Measurements from ENCODE around the gene GBX1. TPM values are rescaled to one million over a fixed set of nuclear protein-coding genes. Genes with fewer than 3 reads are reported as not detected.
A peak's percentile ranks its signal among the peaks of the same experiment; 100 is the strongest.

Gene GBX1
- total RNA-seq, 1 donor from 2014 or later: not detected

GRCh38 chr7:151193203-151193978 lies 25.9 kb upstream of the GBX1 start:
- DNase-seq (ENCODE audit: low spot score): no peak

- DNase-seq (ENCODE audit: low spot score): no peak
These were observed 24.6 kb upstream of the GBX1 start for GRCh38 chr7:151192002-151192539.

- DNase-seq (ENCODE audit: low spot score): no peak
These were observed 24.1 kb upstream of the GBX1 start for GRCh38 chr7:151191544-151191943.

- no peak for DNase-seq (ENCODE audit: low spot score)
These were observed 21.5 kb upstream of the GBX1 start for GRCh38 chr7:151189038-151189437.

- no peak for DNase-seq (ENCODE audit: low spot score)
These were observed 20.7 kb upstream of the GBX1 start for GRCh38 chr7:151188252-151188542.

- DNase-seq (ENCODE audit: low spot score): no peak
These were observed 20.1 kb upstream of the GBX1 start for GRCh38 chr7:151187409-151188251.

- no peak for DNase-seq (ENCODE audit: low spot score)
These were observed 19.3 kb upstream of the GBX1 start, which contains the start of gene ASB10 for GRCh38 chr7:151186640-151187408. TSS of gene ASB10 (minus strand) at chr7:151187250. CDS start at chr7:151187130, 120 bp downstream.

GRCh38 chr7:151185762-151186639 lies 18.5 kb upstream of the GBX1 start:
- no peak for DNase-seq (ENCODE audit: low spot score)

GRCh38 chr7:151181011-151181431 lies 13.5 kb upstream of the GBX1 start:
- DNase-seq (ENCODE audit: low spot score): no peak

- DNase-seq (ENCODE audit: low spot score): no peak
These were observed 12.5 kb upstream of the GBX1 start for GRCh38 chr7:151179946-151180345.

GRCh38 chr7:151179287-151179860 lies 11.9 kb upstream of the GBX1 start:
- DNase-seq (ENCODE audit: low spot score): no peak

GRCh38 chr7:151178831-151179230 lies 11.3 kb upstream of the GBX1 start:
- no peak for DNase-seq (ENCODE audit: low spot score)

GRCh38 chr7:151178236-151178635 lies 10.7 kb upstream of the GBX1 start:
- DNase-seq (ENCODE audit: low spot score): no peak

GRCh38 chr7:151177310-151177709 lies 9.8 kb upstream of the GBX1 start:
- no peak for DNase-seq (ENCODE audit: low spot score)

- no peak for DNase-seq (ENCODE audit: low spot score)
These were observed 8.9 kb upstream of the GBX1 start for GRCh38 chr7:151176401-151176800.

- DNase-seq (ENCODE audit: low spot score): no peak
These were observed 8.4 kb upstream of the GBX1 start for GRCh38 chr7:151175793-151176311.

- no peak for DNase-seq (ENCODE audit: low spot score)
These were observed 7.7 kb upstream of the GBX1 start for GRCh38 chr7:151175047-151175792.

GRCh38 chr7:151174246-151175046 lies 7.0 kb upstream of the GBX1 start:
- peak; percentile 31 for DNase-seq (ENCODE audit: low spot score)
